Endothelial cell of umbilical vein (primary cell): ENCODE measurements around the gene MIB1. TPM values are rescaled to one million over a fixed set of nuclear protein-coding genes. Genes with fewer than 3 reads are reported as not detected.

Experiments used
- BruUV-seq: library from RNA; stranded (reverse); fragments of 400-500 nt; replicated peaks from 2 replicates; lab custom pipeline; 2021; lab: Mats Ljungman, UMichigan
- CTCF ChIA-PET: fragments of 300-600, 350-600 bp; sonication (Branson Sonifier 250); formaldehyde crosslinking; loops from one replicate; lab custom pipeline; 2021; ENCODE audit warnings: antibody characterized with exemption, inconsistent platforms; lab: Charles Lee
- POLR2A ChIA-PET: fragments of 300-600, 350-600 bp; sonication (Branson Sonifier 250); formaldehyde crosslinking; loops from one replicate; lab custom pipeline; 2021; ENCODE audit warnings: antibody characterized with exemption, inconsistent platforms; lab: Charles Lee
- DNase-seq: peaks from one replicate; pipeline ENCODE4 v3.0.0-alpha.2; 2011; ENCODE audit warnings: low read depth, low spot score
- FAIRE-seq: peaks from 2 replicates; lab custom pipeline; 2011; peaks lifted over from hg19 to GRCh38; lab: Jason Lieb, UNC
- H2AFZ ChIP-seq: 2 replicates; pipeline ENCODE4 v1.6.0; 2012; ENCODE audit warnings: low read depth, low read length, control low read depth, inconsistent platforms
- H3K27ac ChIP-seq: 2 replicates; pipeline ENCODE4 v1.5.1; 2011; ENCODE audit warnings: low read depth, mild to moderate bottlenecking, control low read depth, low read length, moderate library complexity; ENCODE audit not compliant: insufficient read depth
- H3K27me3 ChIP-seq, 2 experiments: 2 replicates each; pipeline versions ENCODE4 v1.6.0 to v1.6.1; 2011; ENCODE audit warnings: low read length in 2 of 2, mixed read lengths in 1 of 2; ENCODE audit not compliant: control insufficient read depth in 2 of 2, insufficient read depth in 2 of 2
- H3K36me3 ChIP-seq, 2 experiments: 2 replicates in 1 of 2; 3 replicates in 1 of 2; pipeline ENCODE4 v1.5.1; 2011; ENCODE audit warnings: low read length in 2 of 2, mild to moderate bottlenecking in 1 of 2, moderate library complexity in 1 of 2; ENCODE audit not compliant: control insufficient read depth in 2 of 2, insufficient read depth in 2 of 2; ENCODE audit errors: extremely low read depth in 1 of 2
- H3K4me1 ChIP-seq: 3 replicates; pipeline ENCODE4 v1.5.1; 2011; ENCODE audit warnings: mild to moderate bottlenecking, low read length; ENCODE audit not compliant: control insufficient read depth, insufficient read depth; ENCODE audit errors: extremely low read depth
- H3K4me2 ChIP-seq: 2 replicates; pipeline ENCODE4 v1.6.1; 2011; ENCODE audit warnings: low read length, control low read depth, mixed read lengths; ENCODE audit not compliant: insufficient read depth
- H3K4me3 ChIP-seq, 3 experiments: fragments of 200-600 bp in 1 of 3; sonication (generic), shearing (Covaris generic) in 1 of 3; replicated peaks in 1 of 3; 2 replicates each; pipeline ENCODE4 v1.5.1; 2011 to 2016; ENCODE audit warnings: control low read depth in 3 of 3, low read length in 3 of 3, mild to moderate bottlenecking in 2 of 3, inconsistent platforms in 1 of 3, low read depth in 1 of 3, moderate library complexity in 1 of 3; ENCODE audit not compliant: insufficient read depth in 1 of 3
- H3K79me2 ChIP-seq: 2 replicates; pipeline ENCODE4 v1.6.0; 2012; ENCODE audit warnings: low read length, inconsistent platforms; ENCODE audit not compliant: control insufficient read depth, insufficient read depth
- H3K9ac ChIP-seq: replicated peaks from 2 replicates; pipeline ENCODE3; 2011; ENCODE audit warnings: low read length, control low read depth; ENCODE audit not compliant: insufficient read depth; ENCODE audit errors: extremely low read depth
- H3K9me1 ChIP-seq: replicated peaks from 3 replicates; pipeline ENCODE4 v1.6.0; 2011; ENCODE audit warnings: mild to moderate bottlenecking, low read length; ENCODE audit not compliant: control insufficient read depth, insufficient read depth; ENCODE audit errors: extremely low read depth
- H3K9me3 ChIP-seq: replicated peaks from 2 replicates; pipeline ENCODE4 v1.5.1; 2012; ENCODE audit warnings: low read length, inconsistent platforms; ENCODE audit not compliant: control insufficient read depth, insufficient read depth
- H4K20me1 ChIP-seq: replicated peaks from 2 replicates; pipeline ENCODE3; 2011; ENCODE audit warnings: mild to moderate bottlenecking, low read length; ENCODE audit not compliant: control insufficient read depth, insufficient read depth; ENCODE audit errors: extremely low read depth
- EZH2 ChIP-seq: IDR thresholded peaks from 2 replicates; pipeline ENCODE4 v1.6.1; 2012; ENCODE audit warnings: borderline replicate concordance, low read depth, mild to moderate bottlenecking, moderate library complexity, low read length, inconsistent platforms; ENCODE audit not compliant: severe bottlenecking
- FOS ChIP-seq: IDR thresholded peaks from 2 replicates; pipeline ENCODE4 v1.6.1; 2011; ENCODE audit warnings: mild to moderate bottlenecking, low read length, moderate library complexity, borderline replicate concordance; ENCODE audit not compliant: insufficient read depth
- GATA2 ChIP-seq: IDR thresholded peaks from 2 replicates; pipeline ENCODE4 v1.7.0; 2011; ENCODE audit warnings: low read depth, mild to moderate bottlenecking, moderate library complexity, mixed read lengths, low read length; ENCODE audit not compliant: insufficient read length, insufficient read depth
- JUN ChIP-seq: IDR thresholded peaks from 2 replicates; pipeline ENCODE4 v1.6.1; 2011; ENCODE audit warnings: borderline replicate concordance, low read depth; ENCODE audit not compliant: insufficient read length, insufficient read depth
- MYC ChIP-seq: IDR thresholded peaks from one replicate; pipeline ENCODE4 v1.6.1; 2011; ENCODE audit warnings: mild to moderate bottlenecking, low read depth, low read length
- POLR2A ChIP-seq: IDR thresholded peaks from 2 replicates; pipeline ENCODE4 v1.6.1; 2012; ENCODE audit warnings: low read depth, mild to moderate bottlenecking, control low read depth, low read length
- POLR2AphosphoS5 ChIP-seq: IDR thresholded peaks from 2 replicates; pipeline ENCODE4 v1.6.1; 2012; ENCODE audit warnings: low read depth, mild to moderate bottlenecking, control low read depth, low read length, moderate library complexity; ENCODE audit not compliant: insufficient read depth
- dilution Hi-C: fragments of 300-500 bp; cut with MboI; formaldehyde crosslinking; loops from one replicate; pipeline ENCODE4 v1.15.0; 2019; ENCODE audit warnings: low sequenced_read_pairs; ENCODE audit not compliant: extremely low pct_ligation_motif_present
- intact Hi-C: fragments of 100-400 bp; cut with micrococcal nuclease; formaldehyde crosslinking; loops from one replicate; pipeline ENCODE4 v1.10.0; 2022
- polyA plus RNA-seq, 4 experiments: library from polyadenylated mRNA; depleted of rRNA in 3 of 4; stranded (reverse) in 3 of 4; unstranded in 1 of 4; fragments of >200 nt; gene quantifications; 2 replicates each; pipeline versions ENCODE4 v1.2.1 to v1.2.3, GENCODE V29; 2011 to 2012; ENCODE audit warnings: missing spikeins in 1 of 4
- total RNA-seq: library from RNA; stranded (reverse); gene quantifications from 2 replicates; pipeline ENCODE4 v1.2.3, GENCODE V29; 2021
- TF ChIP-seq, protein P1 (sequence below): IDR thresholded peaks from 2 replicates; pipeline ENCODE4 v1.6.1; 2011; ENCODE audit not compliant: insufficient read depth, insufficient read length
- TF ChIP-seq, protein P2 (sequence below), 2 donors: IDR thresholded peaks; 1 replicate in 1 of 2; 2 replicates in 1 of 2; pipeline ENCODE4 v1.5.1; 2011; ENCODE audit warnings: low read length in 2 of 2, mild to moderate bottlenecking in 2 of 2, moderate library complexity in 2 of 2, control low read depth in 1 of 2, inconsistent platforms in 1 of 2, low read depth in 1 of 2; ENCODE audit not compliant: insufficient read depth in 1 of 2; ENCODE audit errors: extremely low read depth in 1 of 2

The MIB1 gene
- total and polyA plus RNA-seq, 2 donors (not counting 3 experiments of a cell fraction or from before 2014, with no cell fraction given): 6.3 to 37.5 TPM

DNA sequence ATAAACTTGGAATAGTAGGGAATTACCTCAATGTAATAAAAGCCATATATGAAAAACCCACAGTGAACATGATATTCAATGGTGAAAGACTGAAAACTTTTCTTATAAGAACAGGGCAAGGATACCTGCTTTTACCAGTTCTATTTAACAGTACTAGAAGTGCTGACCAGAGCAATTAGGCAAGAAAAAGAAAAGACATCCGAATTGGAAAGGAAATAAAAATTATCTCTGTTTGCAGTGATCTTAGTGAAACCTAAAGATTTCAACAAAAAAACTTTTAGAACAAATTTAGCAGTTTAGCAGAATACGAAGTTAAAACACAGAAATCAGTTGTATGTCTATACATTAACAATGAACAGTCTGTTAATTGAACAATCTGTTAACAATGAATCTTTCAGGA is 69.1 kb downstream of the MIB1 start:
- DNase-seq: no peak
- BruUV-seq: no TSS peak
- no peaks in the 10 kb centered on the region for H3K79me2 ChIP-seq
- ChIA-PET CTCF (no interaction called here), POLR2A (no interaction called here)
- no peak overlapping the region for H2AFZ ChIP-seq
- dilution Hi-C loops: no loop called here
- peaks cover 4 to 7% of the 10 kb centered on the region in 2 experiments for H3K36me3 ChIP-seq
- no peak overlapping the region for H3K27ac ChIP-seq
- FAIRE-seq: no peak
- H3K9ac ChIP-seq: no peak overlapping the region
- H4K20me1 ChIP-seq: no peaks in the 10 kb centered on the region
- no peaks in the 10 kb centered on the region for H3K9me3 ChIP-seq
- intact Hi-C loops: loop anchor here (5.0 kb wide), 1 partner anchor 67 kb away; the partner anchor contains the start of gene MIB1
- TF ChIP-seq, protein P1, sequence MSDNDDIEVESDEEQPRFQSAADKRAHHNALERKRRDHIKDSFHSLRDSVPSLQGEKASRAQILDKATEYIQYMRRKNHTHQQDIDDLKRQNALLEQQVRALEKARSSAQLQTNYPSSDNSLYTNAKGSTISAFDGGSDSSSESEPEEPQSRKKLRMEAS: no peak
- TF ChIP-seq FOS: no peak
- no peak for TF ChIP-seq EZH2
- TF ChIP-seq, protein P2, sequence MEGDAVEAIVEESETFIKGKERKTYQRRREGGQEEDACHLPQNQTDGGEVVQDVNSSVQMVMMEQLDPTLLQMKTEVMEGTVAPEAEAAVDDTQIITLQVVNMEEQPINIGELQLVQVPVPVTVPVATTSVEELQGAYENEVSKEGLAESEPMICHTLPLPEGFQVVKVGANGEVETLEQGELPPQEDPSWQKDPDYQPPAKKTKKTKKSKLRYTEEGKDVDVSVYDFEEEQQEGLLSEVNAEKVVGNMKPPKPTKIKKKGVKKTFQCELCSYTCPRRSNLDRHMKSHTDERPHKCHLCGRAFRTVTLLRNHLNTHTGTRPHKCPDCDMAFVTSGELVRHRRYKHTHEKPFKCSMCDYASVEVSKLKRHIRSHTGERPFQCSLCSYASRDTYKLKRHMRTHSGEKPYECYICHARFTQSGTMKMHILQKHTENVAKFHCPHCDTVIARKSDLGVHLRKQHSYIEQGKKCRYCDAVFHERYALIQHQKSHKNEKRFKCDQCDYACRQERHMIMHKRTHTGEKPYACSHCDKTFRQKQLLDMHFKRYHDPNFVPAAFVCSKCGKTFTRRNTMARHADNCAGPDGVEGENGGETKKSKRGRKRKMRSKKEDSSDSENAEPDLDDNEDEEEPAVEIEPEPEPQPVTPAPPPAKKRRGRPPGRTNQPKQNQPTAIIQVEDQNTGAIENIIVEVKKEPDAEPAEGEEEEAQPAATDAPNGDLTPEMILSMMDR (IDR thresholded peaks at IDR 0.05; ENCODE audit: extremely low read depth in 1 of 2, insufficient read depth in 1 of 2, low read depth in 1 of 2, low read length in 2 of 2): no peak
- no peak for TF ChIP-seq POLR2AphosphoS5
- no peak for TF ChIP-seq POLR2A
- no peak for TF ChIP-seq JUN
- TF ChIP-seq MYC: no peak
- TF ChIP-seq GATA2: no peak
- H3K4me1 ChIP-seq: no peaks in the 10 kb centered on the region
- H3K27me3 ChIP-seq: no peaks in the 10 kb centered on the region
- H3K9me1 ChIP-seq: no peaks in the 10 kb centered on the region
- H3K4me3 ChIP-seq: no peak overlapping the region
- H3K4me2 ChIP-seq: no peak overlapping the region
